HG02759 (cell line): Measurements from ENCODE around the gene BNIP1.

Experiments
- ATAC-seq: cut with Tn5 transposase; IDR thresholded peaks from one replicate; pipeline ENCODE4 v1.9.1; 2021; ENCODE audit warnings: mild to moderate bottlenecking, moderate library complexity; ENCODE audit not compliant: unreplicated experiment

Gene BNIP1

GRCh38 chr5:173208296-173208695 is 64.0 kb downstream of the BNIP1 start:
- ATAC-seq = no peak

- ATAC-seq = no peak
These were observed 66.5 kb downstream of the BNIP1 start for GRCh38 chr5:173210877-173211276.

GRCh38 chr5:173211284-173211683 is 67.0 kb downstream of the BNIP1 start:
- ATAC-seq = no peak

DNA sequence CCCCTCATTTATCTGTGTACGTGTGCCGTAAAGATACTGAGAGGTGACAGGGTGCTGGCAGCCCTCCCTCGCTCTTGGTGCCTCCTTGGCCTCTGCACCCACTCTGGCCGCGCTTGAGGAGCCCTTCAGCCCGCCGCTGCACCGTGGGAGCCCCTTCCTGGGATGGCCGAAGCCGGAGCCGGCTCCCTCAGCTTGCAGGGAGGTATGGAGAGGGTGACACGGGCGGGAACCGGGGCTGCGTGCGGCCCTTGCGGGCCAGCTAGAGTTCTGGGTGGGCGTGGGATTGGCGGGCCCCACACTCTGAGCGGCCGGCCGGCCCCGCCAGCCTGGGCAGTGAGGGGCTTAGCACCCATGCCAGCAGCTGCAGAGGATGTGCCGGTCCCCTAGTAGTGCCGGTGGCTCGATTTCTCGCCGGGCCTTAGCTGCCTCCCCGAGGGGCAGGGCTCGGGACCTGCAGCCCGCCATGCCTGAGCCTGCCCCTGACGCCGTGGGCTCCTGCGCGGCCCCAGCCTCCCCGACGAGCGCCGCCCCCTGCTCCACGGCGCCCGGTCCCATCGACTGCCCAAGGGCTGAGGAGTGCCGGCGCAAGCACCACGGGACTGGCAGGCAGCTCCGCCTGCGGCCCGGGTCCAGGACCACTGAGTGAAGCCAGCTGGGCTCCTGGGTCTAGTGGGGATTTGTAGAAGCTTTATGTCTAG is 69.1 kb downstream of the BNIP1 start:
- no peak for ATAC-seq
